Calu3 (cell line): ENCODE measurements around the gene SPTSSA. TPM values are rescaled to one million over a fixed set of nuclear protein-coding genes. Genes with fewer than 3 reads are reported as not detected.
"Not testable (repeated sequence)": the region's sequence is repeated elsewhere in the genome, so short reads cannot be mapped to it uniquely, and the experiment has no call there.

ENCODE experiments used
- Bru-seq: library from RNA; stranded (reverse); fragments of 400-500 nt; gene quantifications from one replicate; lab custom pipeline; 2021; lab: Mats Ljungman, UMichigan
- BruChase-seq, 2 experiments: library from RNA; stranded (reverse); fragments of 400-500 nt; gene quantifications; one replicate each; lab custom pipeline; 2021; lab: Mats Ljungman, UMichigan
- BruUV-seq: library from RNA; stranded (reverse); fragments of 400-500 nt; replicated peaks from 2 replicates; lab custom pipeline; 2021; lab: Mats Ljungman, UMichigan
- CTCF ChIA-PET: fragments of 300-600 bp; sonication (Branson Sonifier 250); formaldehyde crosslinking; loops from one replicate; lab custom pipeline; 2022; ENCODE audit warnings: antibody characterized with exemption; lab: Charles Lee
- DNase-seq: peaks from one replicate; pipeline ENCODE4 v3.0.0; 2022
- H3K27ac Mint-ChIP-seq: one replicate; pipeline ENCODE4 v1.8.0; 2022; ENCODE audit warnings: mixed read lengths; ENCODE audit not compliant: unreplicated experiment
- H3K27me3 Mint-ChIP-seq: one replicate; pipeline ENCODE4 v1.8.0; 2022; ENCODE audit warnings: mixed read lengths; ENCODE audit not compliant: unreplicated experiment
- H3K36me3 Mint-ChIP-seq: one replicate; pipeline ENCODE4 v1.8.0; 2022; ENCODE audit warnings: mild to moderate bottlenecking, moderate library complexity, mixed read lengths; ENCODE audit not compliant: insufficient read depth, unreplicated experiment
- H3K4me1 Mint-ChIP-seq: one replicate; pipeline ENCODE4 v1.8.0; 2022; ENCODE audit warnings: mild to moderate bottlenecking, low read depth, mixed read lengths; ENCODE audit not compliant: unreplicated experiment
- H3K4me3 Mint-ChIP-seq: one replicate; pipeline ENCODE4 v1.8.0; 2022; ENCODE audit warnings: mild to moderate bottlenecking, low read depth, moderate library complexity, mixed read lengths; ENCODE audit not compliant: unreplicated experiment
- H3K9me3 Mint-ChIP-seq: one replicate; pipeline ENCODE4 v1.8.0; 2022; ENCODE audit warnings: low read depth, mixed read lengths; ENCODE audit not compliant: unreplicated experiment
- CTCF ChIP-seq: fragments of 200-600 bp; IDR thresholded peaks from one replicate; pipeline ENCODE4 v1.8.0; 2022; ENCODE audit warnings: antibody characterized with exemption; ENCODE audit not compliant: unreplicated experiment
- intact Hi-C: fragments of 100-400 bp; cut with micrococcal nuclease; formaldehyde crosslinking; loops from one replicate; pipeline ENCODE4 v1.10.0; 2022; ENCODE audit not compliant: unreplicated experiment
- long read RNA-seq: library from polyadenylated mRNA; stranded (forward); transcript quantifications from one replicate; pipeline ENCODE4 v2.0.0, GENCODE V29; 2022
- total RNA-seq: library from RNA; stranded (reverse); gene quantifications from 2 replicates; pipeline ENCODE4 v1.2.3, GENCODE V29; 2022

Gene SPTSSA
- total RNA-seq: 22.0 and 22.4 TPM in 2 replicates
- percentile 92 among the genes with signal in this experiment for Bru-seq, nascent RNA
- percentile 94 among the genes with signal in this experiment for BruChase-seq, experiment 1, labeled RNA remaining after a 6-hour chase
- percentile 93 among the genes with signal in this experiment for BruChase-seq, experiment 2, labeled RNA remaining after a 2-hour chase
- long read RNA-seq, transcript SPTSSA-201 (2 exons, 2,777 nt): major isoform, 5 of 7 reads
- long read RNA-seq, partial matches to known transcripts: 0 of 7 reads
- long read RNA-seq, other reads (novel, unspliced or antisense): 2 of 7 reads

GRCh38 chr14:34462132-34462893 lies at the start of gene SPTSSA:
Gene SPTSSA, minus strand, starts transcription at chr14:34462240. Its CDS starts 33 bp downstream, at chr14:34462207.
- H3K4me1 Mint-ChIP-seq: no peaks in the 10 kb centered on the region
- BruUV-seq: no TSS peak
- H3K36me3 Mint-ChIP-seq: peaks cover 20% of the 10 kb centered on the region
- H3K4me3 Mint-ChIP-seq: peak within 1 kb of the TSS; percentile 82
- no peaks in the 10 kb centered on the region for H3K27me3 Mint-ChIP-seq
- H3K27ac Mint-ChIP-seq: peak within 1 kb of the TSS; percentile 78
- no peak for TF ChIP-seq CTCF
- H3K9me3 Mint-ChIP-seq: no peaks in the 10 kb centered on the region
- peak; percentile 92 for DNase-seq
- CTCF ChIA-PET: interaction anchor here (1.0 kb wide), 1 partner anchor 35 kb away, joined by 4 read pairs; no protein-coding TSS in a partner anchor
- intact Hi-C loops: loop anchor here (5.0 kb wide), 1 partner anchor 35 kb away; no protein-coding TSS in a partner anchor

- Mint-ChIP-seq H3K4me1 (no peaks in the 10 kb centered on the region), H3K9me3 (no peaks in the 10 kb centered on the region), H3K27ac (no peak overlapping the region), H3K4me3 (no peak overlapping the region), H3K36me3 (no peaks in the 10 kb centered on the region), H3K27me3 (no peaks in the 10 kb centered on the region)
- BruUV-seq: no TSS peak
- CTCF ChIA-PET: no interaction called here
- no peak for DNase-seq
- intact Hi-C loops: no loop called here
- no peak for TF ChIP-seq CTCF
These were observed 45.8 kb upstream of the SPTSSA start for GRCh38 chr14:34507884-34508283.

GRCh38 chr14:34507459-34507858 lies 45.4 kb upstream of the SPTSSA start:
- TF ChIP-seq CTCF: no peak
- no peaks in the 10 kb centered on the region for H3K4me1 Mint-ChIP-seq
- H3K4me3 Mint-ChIP-seq: no peak overlapping the region
- no peaks in the 10 kb centered on the region for H3K27me3 Mint-ChIP-seq
- CTCF ChIA-PET: no interaction called here
- H3K9me3 Mint-ChIP-seq: no peaks in the 10 kb centered on the region
- H3K27ac Mint-ChIP-seq: no peak overlapping the region
- no peak for DNase-seq
- intact Hi-C loops: no loop called here
- BruUV-seq: no TSS peak
- H3K36me3 Mint-ChIP-seq: no peaks in the 10 kb centered on the region

GRCh38 chr14:34505124-34505491 lies 43.1 kb upstream of the SPTSSA start:
- H3K27ac Mint-ChIP-seq, H3K27me3 Mint-ChIP-seq, H3K4me1 Mint-ChIP-seq, H3K4me3 Mint-ChIP-seq, BruUV-seq, H3K36me3 Mint-ChIP-seq, H3K9me3 Mint-ChIP-seq, DNase-seq, intact Hi-C loops: not testable (repeated sequence)
- CTCF ChIA-PET: interaction anchor here (1.1 kb wide), 1 partner anchor 173 kb away, joined by 3 read pairs; no protein-coding TSS in a partner anchor

GRCh38 chr14:34504027-34504426 lies 42.0 kb upstream of the SPTSSA start:
- not testable (repeated sequence) for H3K27me3 Mint-ChIP-seq, BruUV-seq

More at GRCh38 chr14:34504027-34504426, 42.0 kb upstream of the SPTSSA start:
- H3K27ac Mint-ChIP-seq, H3K36me3 Mint-ChIP-seq, H3K9me3 Mint-ChIP-seq, intact Hi-C loops, H3K4me1 Mint-ChIP-seq, CTCF ChIA-PET, H3K4me3 Mint-ChIP-seq, DNase-seq: not testable (repeated sequence)
